HCT116 (cell line): ENCODE data around the gene ABHD4.

Experiments
- CEBPB ChIP-seq: IDR thresholded peaks from 2 replicates; pipeline ENCODE4 v1.6.1; 2012; ENCODE audit warnings: low read depth
- EZH2 ChIP-seq: fragments of 200-600 bp; sonication (generic); IDR thresholded peaks from 2 replicates; pipeline ENCODE4 v1.6.1; 2017; ENCODE audit warnings: antibody characterized with exemption, mixed run types
- POLR2A ChIP-seq: IDR thresholded peaks from 2 replicates; pipeline ENCODE4 v1.7.0; 2011; ENCODE audit warnings: borderline replicate concordance; ENCODE audit not compliant: insufficient read depth, insufficient read length; ENCODE audit errors: extremely low read depth
- POLR2AphosphoS5 ChIP-seq: IDR thresholded peaks from 2 replicates; pipeline ENCODE4 v1.6.1; 2011; ENCODE audit warnings: mild to moderate bottlenecking, low read depth, low read length, moderate library complexity
- SIN3A ChIP-seq: IDR thresholded peaks from 2 replicates; pipeline ENCODE4 v1.6.1; 2012; ENCODE audit warnings: low read depth
- TCF7L2 ChIP-seq: IDR thresholded peaks from 2 replicates; pipeline ENCODE4 v1.7.0; 2011; ENCODE audit warnings: borderline replicate concordance, inconsistent platforms; ENCODE audit not compliant: insufficient read depth, insufficient read length; ENCODE audit errors: extremely low read depth
- YY1 ChIP-seq: IDR thresholded peaks from 2 replicates; pipeline ENCODE4 v1.6.1; 2011; ENCODE audit warnings: low read length, low read depth, moderate library complexity, mild to moderate bottlenecking; ENCODE audit not compliant: insufficient replicate concordance; ENCODE audit errors: extremely low read depth
- ZNF274 ChIP-seq: fragments of 200-500 bp; sonication (Bioruptor generic); IDR thresholded peaks from 2 replicates; pipeline ENCODE4 v1.6.1; 2014; ENCODE audit warnings: mild to moderate bottlenecking, low read depth, low read length, inconsistent platforms
- TF ChIP-seq, protein P1 (sequence below), 3 experiments: fragments of 200-600 bp in 1 of 3; sonication (generic) in 1 of 3; IDR thresholded peaks in 2 of 3; conservative IDR thresholded peaks in 1 of 3; 2 replicates each; pipeline ENCODE4 v1.5.1; 2012 to 2017; ENCODE audit warnings: low read depth in 2 of 3, low read length in 2 of 3, antibody characterized with exemption in 1 of 3, borderline replicate concordance in 1 of 3, control low read depth in 1 of 3, mild to moderate bottlenecking in 1 of 3, mixed read lengths in 1 of 3, mixed run types in 1 of 3, moderate library complexity in 1 of 3; ENCODE audit not compliant: insufficient read depth in 1 of 3
- TF ChIP-seq, protein P2 (sequence below): IDR thresholded peaks from 2 replicates; pipeline ENCODE4 v1.6.1; 2012

DNA sequence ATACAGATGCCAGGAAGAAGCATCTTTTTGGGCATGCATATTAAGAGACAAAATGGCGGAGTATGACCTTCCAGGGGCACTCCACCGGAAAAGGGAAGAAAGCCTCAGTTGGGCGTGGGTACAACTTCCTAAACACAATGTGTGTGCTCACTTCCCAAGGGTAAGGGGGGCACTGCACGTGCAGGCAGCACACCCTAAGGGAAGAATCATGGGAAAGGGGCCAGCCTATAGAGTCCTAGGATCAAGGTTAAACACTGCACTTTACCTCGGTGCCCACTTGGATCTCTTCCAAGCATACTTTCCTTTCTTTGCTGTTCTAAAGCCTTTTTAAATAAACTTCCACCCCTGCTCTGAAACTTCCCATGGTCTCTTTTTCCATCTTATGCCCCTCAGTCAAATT is 31.3 kb downstream of the ABHD4 start:
- no peak for TF ChIP-seq ZNF274
- TF ChIP-seq, protein P1, sequence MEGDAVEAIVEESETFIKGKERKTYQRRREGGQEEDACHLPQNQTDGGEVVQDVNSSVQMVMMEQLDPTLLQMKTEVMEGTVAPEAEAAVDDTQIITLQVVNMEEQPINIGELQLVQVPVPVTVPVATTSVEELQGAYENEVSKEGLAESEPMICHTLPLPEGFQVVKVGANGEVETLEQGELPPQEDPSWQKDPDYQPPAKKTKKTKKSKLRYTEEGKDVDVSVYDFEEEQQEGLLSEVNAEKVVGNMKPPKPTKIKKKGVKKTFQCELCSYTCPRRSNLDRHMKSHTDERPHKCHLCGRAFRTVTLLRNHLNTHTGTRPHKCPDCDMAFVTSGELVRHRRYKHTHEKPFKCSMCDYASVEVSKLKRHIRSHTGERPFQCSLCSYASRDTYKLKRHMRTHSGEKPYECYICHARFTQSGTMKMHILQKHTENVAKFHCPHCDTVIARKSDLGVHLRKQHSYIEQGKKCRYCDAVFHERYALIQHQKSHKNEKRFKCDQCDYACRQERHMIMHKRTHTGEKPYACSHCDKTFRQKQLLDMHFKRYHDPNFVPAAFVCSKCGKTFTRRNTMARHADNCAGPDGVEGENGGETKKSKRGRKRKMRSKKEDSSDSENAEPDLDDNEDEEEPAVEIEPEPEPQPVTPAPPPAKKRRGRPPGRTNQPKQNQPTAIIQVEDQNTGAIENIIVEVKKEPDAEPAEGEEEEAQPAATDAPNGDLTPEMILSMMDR (IDR thresholded peaks at IDR 0.05 in 2 of 3, conservative IDR thresholded peaks at IDR 0.05 in 1 of 3; ENCODE audit: borderline replicate concordance in 1 of 3, insufficient read depth in 1 of 3, low read depth in 2 of 3, low read length in 2 of 3) = no peak
- TF ChIP-seq TCF7L2 = no peak
- no peak for TF ChIP-seq YY1
- TF ChIP-seq CEBPB = no peak
- no peak for TF ChIP-seq POLR2AphosphoS5
- TF ChIP-seq, protein P2, sequence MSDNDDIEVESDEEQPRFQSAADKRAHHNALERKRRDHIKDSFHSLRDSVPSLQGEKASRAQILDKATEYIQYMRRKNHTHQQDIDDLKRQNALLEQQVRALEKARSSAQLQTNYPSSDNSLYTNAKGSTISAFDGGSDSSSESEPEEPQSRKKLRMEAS = no peak
- TF ChIP-seq POLR2A = no peak
- no peak for TF ChIP-seq SIN3A
- no peak for TF ChIP-seq EZH2
